KMS-11 (cell line): ENCODE measurements around the gene USP49.

ENCODE experiments used
- H2AFZ ChIP-seq: fragments of 200-600 bp; sonication (generic); 2 replicates; pipeline ENCODE4 v1.6.1; 2016; ENCODE audit warnings: antibody characterized with exemption, mixed run types, low read depth
- H3K27ac ChIP-seq: fragments of 200-600 bp; sonication (generic); 2 replicates; pipeline ENCODE4 v1.6.1; 2016; ENCODE audit warnings: mild to moderate bottlenecking, mixed run types
- H3K27me3 ChIP-seq: fragments of 200-600 bp; sonication (generic); 2 replicates; pipeline ENCODE4 v1.6.1; 2017; ENCODE audit warnings: mild to moderate bottlenecking, low read depth, mixed run types, moderate library complexity; ENCODE audit not compliant: insufficient read depth
- H3K36me3 ChIP-seq: fragments of 200-600 bp; sonication (generic); 2 replicates; pipeline ENCODE4 v1.6.1; 2017; ENCODE audit warnings: mild to moderate bottlenecking, mixed run types; ENCODE audit not compliant: insufficient read depth
- H3K4me1 ChIP-seq: fragments of 200-600 bp; sonication (generic); 2 replicates; pipeline ENCODE4 v1.6.1; 2016; ENCODE audit warnings: mild to moderate bottlenecking, low read depth, mixed run types; ENCODE audit not compliant: poor library complexity, severe bottlenecking
- H3K4me2 ChIP-seq: fragments of 200-600 bp; sonication (generic); 2 replicates; pipeline ENCODE4 v1.7.0; 2016; ENCODE audit warnings: mild to moderate bottlenecking, mixed run types
- H3K4me3 ChIP-seq: fragments of 200-600 bp; sonication (generic); IDR thresholded peaks from 2 replicates; pipeline ENCODE4 v1.6.1; 2017; ENCODE audit warnings: low read depth, low read length, mixed read lengths; ENCODE audit not compliant: insufficient read depth
- H3K79me2 ChIP-seq: fragments of 200-600 bp; sonication (generic); 2 replicates; pipeline ENCODE4 v1.6.1; 2016; ENCODE audit warnings: low read depth, mixed run types; ENCODE audit not compliant: insufficient read depth
- H3K9ac ChIP-seq: fragments of 200-600 bp; sonication (generic); 2 replicates; pipeline ENCODE4 v1.6.1; 2016; ENCODE audit warnings: mild to moderate bottlenecking, mixed run types
- H4K20me1 ChIP-seq: fragments of 200-600 bp; sonication (generic); 2 replicates; pipeline ENCODE4 v1.6.1; 2016; ENCODE audit warnings: mild to moderate bottlenecking, mixed run types; ENCODE audit not compliant: insufficient read depth
- CTCF ChIP-seq: fragments of 200-600 bp; sonication (generic); conservative IDR thresholded peaks from 2 replicates; pipeline ENCODE4 v1.6.1; 2017; ENCODE audit warnings: low read depth, mild to moderate bottlenecking, antibody characterized with exemption, low read length, moderate library complexity, mixed read lengths

Gene USP49

GRCh38 chr6:41771058-41771983 is 123.9 kb downstream of the USP49 start:
- TF ChIP-seq CTCF = no peak
- H3K4me3 ChIP-seq = no peak overlapping the region
- H3K4me1 ChIP-seq = no peaks in the 10 kb centered on the region
- H3K79me2 ChIP-seq = no peaks in the 10 kb centered on the region
- H3K36me3 ChIP-seq = no peaks in the 10 kb centered on the region
- no peak overlapping the region for H3K9ac ChIP-seq
- H4K20me1 ChIP-seq = no peaks in the 10 kb centered on the region
- H2AFZ ChIP-seq = no peak overlapping the region
- no peak overlapping the region for H3K27ac ChIP-seq
- no peaks in the 10 kb centered on the region for H3K27me3 ChIP-seq
- H3K4me2 ChIP-seq = no peak overlapping the region

DNA sequence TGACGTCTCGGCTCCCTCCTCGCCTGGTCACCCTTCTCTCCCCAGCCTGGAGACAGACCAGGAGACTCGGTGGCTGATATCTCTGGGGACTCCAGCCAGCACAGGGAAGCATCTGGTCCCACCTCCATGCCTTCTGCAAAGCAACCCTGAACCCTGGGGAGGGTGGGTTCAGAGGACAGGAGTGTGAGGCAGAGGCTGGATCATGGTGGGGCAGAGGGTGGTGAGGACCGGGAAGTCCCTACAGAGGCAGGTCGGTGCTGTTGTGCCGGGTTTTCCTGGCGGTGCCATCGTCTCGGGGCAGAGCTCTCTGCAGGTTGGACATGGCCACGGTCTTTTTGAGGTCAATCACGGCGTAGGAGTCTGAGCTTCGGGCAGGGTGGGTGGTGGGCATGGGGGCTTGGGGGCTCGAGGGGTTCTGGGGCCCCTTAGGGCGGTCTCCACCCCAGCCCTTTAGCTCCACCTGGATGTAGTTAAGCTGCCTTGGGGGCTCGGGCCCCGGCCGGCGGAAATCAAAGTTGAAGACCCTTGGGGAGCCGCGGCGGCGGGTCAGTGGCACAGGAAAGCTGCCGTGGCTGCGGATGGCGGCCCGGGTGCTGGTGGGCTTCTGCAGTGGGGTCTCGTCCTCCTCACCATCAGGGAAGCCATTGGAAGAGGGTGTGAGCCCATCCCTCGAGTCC is 124.7 kb downstream of the USP49 start:
- Histone ChIP-seq H3K27ac (no peak overlapping the region), H4K20me1 (no peaks in the 10 kb centered on the region), H2AFZ (no peak overlapping the region), H3K4me1 (no peaks in the 10 kb centered on the region), H3K4me3 (no peak overlapping the region), H3K27me3 (no peaks in the 10 kb centered on the region), H3K36me3 (no peaks in the 10 kb centered on the region), H3K4me2 (no peak overlapping the region), H3K79me2 (no peaks in the 10 kb centered on the region), H3K9ac (no peak overlapping the region)
- no peak for TF ChIP-seq CTCF

- no peaks in the 10 kb centered on the region for H3K27me3 ChIP-seq
- no peak overlapping the region for H3K4me3 ChIP-seq
- H3K4me1 ChIP-seq = no peaks in the 10 kb centered on the region
- H4K20me1 ChIP-seq = no peaks in the 10 kb centered on the region
- no peaks in the 10 kb centered on the region for H3K36me3 ChIP-seq
- no peak overlapping the region for H3K4me2 ChIP-seq
- TF ChIP-seq CTCF = no peak
- H3K79me2 ChIP-seq = no peaks in the 10 kb centered on the region
- H3K27ac ChIP-seq = no peak overlapping the region
- H2AFZ ChIP-seq = no peak overlapping the region
- no peak overlapping the region for H3K9ac ChIP-seq
Observed at GRCh38 chr6:41769376-41769775, 125.8 kb downstream of the USP49 start.

DNA sequence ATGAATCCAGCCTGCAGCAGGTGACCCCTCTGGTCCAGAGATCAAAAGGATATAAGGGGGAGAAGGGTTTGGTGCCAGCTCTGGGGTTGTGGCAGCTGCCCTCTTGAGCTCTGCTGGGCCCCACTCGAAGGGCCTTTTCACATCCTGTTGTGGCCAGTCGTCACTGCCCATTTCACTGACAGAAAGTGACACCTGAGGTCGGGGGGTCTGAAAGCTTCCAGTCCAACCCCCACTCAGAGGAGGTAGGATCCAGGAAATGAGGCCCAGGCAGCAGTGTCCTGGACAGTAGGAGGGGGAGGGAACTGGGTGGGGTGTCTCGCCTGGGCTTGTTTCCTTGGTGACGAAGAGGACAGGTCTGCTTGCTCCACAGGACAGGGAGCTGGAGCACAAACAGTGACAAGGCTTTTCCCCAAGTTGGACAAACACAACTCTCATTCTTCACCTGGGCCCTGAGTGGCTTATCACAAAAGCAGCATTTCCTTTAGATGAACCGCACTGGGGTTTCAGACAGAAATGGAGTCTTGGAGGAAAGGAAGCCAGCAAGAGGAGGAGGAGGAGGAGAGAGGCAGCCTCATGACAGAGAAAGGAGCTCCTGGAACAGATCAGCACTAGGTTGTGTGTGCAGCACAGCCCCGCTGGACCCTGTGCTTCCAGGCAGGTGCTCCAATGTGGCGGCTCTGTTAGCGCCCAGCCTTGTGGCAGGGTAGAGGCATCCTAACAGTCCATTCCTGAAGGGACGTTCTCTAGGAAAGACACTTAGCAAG is 126.4 kb downstream of the USP49 start:
- H3K9ac ChIP-seq = no peak overlapping the region

More for the DNA sequence above, 126.4 kb downstream of the USP49 start:
- H4K20me1 ChIP-seq = no peaks in the 10 kb centered on the region
- TF ChIP-seq CTCF = no peak
- H2AFZ ChIP-seq = no peak overlapping the region
- no peaks in the 10 kb centered on the region for H3K36me3 ChIP-seq
- no peak overlapping the region for H3K4me3 ChIP-seq
- H3K27me3 ChIP-seq = no peaks in the 10 kb centered on the region
- H3K27ac ChIP-seq = no peak overlapping the region
- no peak overlapping the region for H3K4me2 ChIP-seq
- no peaks in the 10 kb centered on the region for H3K4me1 ChIP-seq
- no peaks in the 10 kb centered on the region for H3K79me2 ChIP-seq
